IMR-90 (cell line): ENCODE measurements around the gene TRIO. TPM values are rescaled to one million over a fixed set of nuclear protein-coding genes. Genes with fewer than 3 reads are reported as not detected.

Source experiments
- ATAC-seq: fragments of 200-7000 bp; cut with Tn5 transposase; 2 replicates; pipeline ENCODE4 v1.9.1; 2020; ENCODE audit warnings: low read depth, mild to moderate bottlenecking, moderate library complexity
- BruUV-seq: library from RNA; stranded (reverse); fragments of 400-500 nt; replicated peaks from 2 replicates; lab custom pipeline; 2021; lab: Mats Ljungman, UMichigan
- CTCF ChIA-PET: fragments of 300-600 bp; formaldehyde crosslinking; extraction: SDS; loops from one replicate; lab custom pipeline; 2021; ENCODE audit warnings: antibody characterized with exemption; lab: Yijun Ruan, JAX
- POLR2A ChIA-PET: fragments of 300-600 bp; sonication (Branson Sonifier 250); formaldehyde crosslinking; loops from one replicate; lab custom pipeline; 2022; ENCODE audit warnings: antibody characterized with exemption; ENCODE audit not compliant: unreplicated experiment; lab: Charles Lee
- DNase-seq: peaks from one replicate; pipeline ENCODE4 v3.0.0; 2013
- H2AFZ ChIP-seq: replicated peaks from 2 replicates; pipeline ENCODE3; 2013; ENCODE audit warnings: low read length, mild to moderate bottlenecking; ENCODE audit not compliant: poor library complexity
- H2AK5ac ChIP-seq: 2 replicates; pipeline ENCODE4 v1.6.1; 2013; ENCODE audit warnings: low read depth, low read length, inconsistent platforms
- H2AK9ac ChIP-seq: replicated peaks from 2 replicates; pipeline ENCODE3; 2013; ENCODE audit warnings: mild to moderate bottlenecking, low read depth, low read length, moderate library complexity; ENCODE audit not compliant: poor library complexity
- H2BK120ac ChIP-seq: 2 replicates; pipeline ENCODE4 v1.6.1; 2013; ENCODE audit warnings: low read depth, low read length, inconsistent platforms
- H2BK15ac ChIP-seq: 3 replicates; pipeline ENCODE4 v1.6.1; 2013; ENCODE audit warnings: low read depth, low read length, inconsistent platforms
- H2BK20ac ChIP-seq: 2 replicates; pipeline ENCODE4 v1.6.1; 2013; ENCODE audit warnings: low read depth, mild to moderate bottlenecking, inconsistent platforms, low read length, moderate library complexity
- H2BK5ac ChIP-seq: 2 replicates; pipeline ENCODE4 v1.6.1; 2013; ENCODE audit warnings: mild to moderate bottlenecking, low read depth, low read length, inconsistent platforms; ENCODE audit not compliant: poor library complexity, severe bottlenecking
- H3K14ac ChIP-seq: replicated peaks from 2 replicates; pipeline ENCODE4 v1.6.1; 2013; ENCODE audit warnings: low read depth, low read length, inconsistent platforms
- H3K18ac ChIP-seq: 2 replicates; pipeline ENCODE4 v1.6.1; 2013; ENCODE audit warnings: low read depth, low read length, control low read depth
- H3K23ac ChIP-seq: 2 replicates; pipeline ENCODE4 v1.6.1; 2013; ENCODE audit warnings: low read depth, low read length, inconsistent platforms
- H3K27ac ChIP-seq: 2 replicates; pipeline ENCODE4 v1.5.1; 2013; ENCODE audit warnings: mild to moderate bottlenecking, control low read depth, low read length; ENCODE audit not compliant: insufficient read depth
- H3K27me3 ChIP-seq: 2 replicates; pipeline ENCODE4 v1.6.1; 2013; ENCODE audit warnings: low read length; ENCODE audit not compliant: control insufficient read depth, insufficient read depth
- H3K36me3 ChIP-seq: 2 replicates; pipeline ENCODE4 v1.6.1; 2013; ENCODE audit warnings: low read length, mixed read lengths; ENCODE audit not compliant: control insufficient read depth, insufficient read depth
- H3K4ac ChIP-seq: 2 replicates; pipeline ENCODE4 v1.6.1; 2013; ENCODE audit warnings: low read depth, low read length, inconsistent platforms
- H3K4me1 ChIP-seq: 2 replicates; pipeline ENCODE4 v1.6.1; 2013; ENCODE audit warnings: low read length, mixed read lengths; ENCODE audit not compliant: control insufficient read depth, insufficient read depth
- H3K4me2 ChIP-seq: 2 replicates; pipeline ENCODE4 v1.6.1; 2013; ENCODE audit warnings: low read depth, mild to moderate bottlenecking, control low read depth, low read length, moderate library complexity
- H3K4me3 ChIP-seq: 2 replicates; pipeline ENCODE4 v1.5.1; 2013; ENCODE audit warnings: low read depth, mild to moderate bottlenecking, control low read depth, low read length, moderate library complexity; ENCODE audit not compliant: insufficient read depth
- H3K56ac ChIP-seq: 2 replicates; pipeline ENCODE4 v1.6.1; 2013; ENCODE audit warnings: low read length, inconsistent platforms; ENCODE audit not compliant: insufficient read depth; ENCODE audit errors: extremely low read depth
- H3K79me1 ChIP-seq, 2 experiments: 2 replicates each; pipeline ENCODE4 v1.6.1; 2013; ENCODE audit warnings: low read length in 2 of 2, inconsistent platforms in 1 of 2, low read depth in 1 of 2
- H3K9ac ChIP-seq: 2 replicates; pipeline ENCODE4 v1.6.1; 2013; ENCODE audit warnings: low read depth, low read length, control low read depth
- H3K9me1 ChIP-seq: 2 replicates; pipeline ENCODE4 v1.6.1; 2013; ENCODE audit warnings: low read length, inconsistent platforms; ENCODE audit not compliant: insufficient read depth
- H3K9me3 ChIP-seq: 2 replicates; pipeline ENCODE4 v1.6.1; 2013; ENCODE audit warnings: low read length; ENCODE audit not compliant: control insufficient read depth, insufficient read depth
- H4K20me1 ChIP-seq: 2 replicates; pipeline ENCODE4 v1.6.1; 2013; ENCODE audit warnings: low read length, inconsistent platforms; ENCODE audit not compliant: insufficient read depth
- H4K5ac ChIP-seq: 2 replicates; pipeline ENCODE4 v1.6.1; 2013; ENCODE audit warnings: mild to moderate bottlenecking, low read depth, low read length, control low read depth
- H4K8ac ChIP-seq, 2 experiments: 2 replicates each; pipeline ENCODE4 v1.6.1; 2013; ENCODE audit warnings: low read depth in 2 of 2, low read length in 2 of 2, control low read depth in 1 of 2, inconsistent platforms in 1 of 2
- H4K91ac ChIP-seq: 2 replicates; pipeline ENCODE4 v1.6.1; 2013; ENCODE audit warnings: low read depth, low read length, inconsistent platforms; ENCODE audit not compliant: insufficient read depth
- CEBPB ChIP-seq: IDR thresholded peaks from 2 replicates; pipeline ENCODE4 v1.6.1; 2012; ENCODE audit warnings: low read depth, low read length, improper control_type of control experiment
- CHD1 ChIP-seq: IDR thresholded peaks from 2 replicates; pipeline ENCODE4 v1.6.1; 2012; ENCODE audit warnings: low read depth, low read length, improper control_type of control experiment
- MAFK ChIP-seq: IDR thresholded peaks from 2 replicates; pipeline ENCODE4 v1.6.1; 2012; ENCODE audit warnings: low read depth, low read length, improper control_type of control experiment
- POLR2A ChIP-seq: IDR thresholded peaks from 2 replicates; pipeline ENCODE4 v1.6.1; 2012; ENCODE audit warnings: mild to moderate bottlenecking, low read depth, low read length
- SMC3 ChIP-seq: fragments of 150-350 bp; IDR thresholded peaks from 2 replicates; pipeline ENCODE4 v1.6.1; 2016; ENCODE audit warnings: low read depth, mild to moderate bottlenecking, antibody characterized with exemption, low read length, moderate library complexity
- WGBS, 2 experiments: methylation state at CpG; one replicate each; pipeline versions ENCODE4 v1.1.5 to v1.1.7; 2013; ENCODE audit warnings: missing lambda C conversion rate in 2 of 2; ENCODE audit not compliant: insufficient read length in 1 of 2; ENCODE audit errors: extremely low coverage in 2 of 2; 5-methylcytosine and 5-hydroxymethylcytosine counted together
- dilution Hi-C: fragments of 300-500 bp; cut with HindIII; formaldehyde crosslinking; loops from one replicate; pipeline ENCODE4 v1.14.3; 2018; ENCODE audit warnings: low sequenced_read_pairs; ENCODE audit not compliant: unreplicated experiment
- in situ Hi-C: fragments of 300-500 bp; cut with MboI; formaldehyde crosslinking; loops from 3 replicates; pipeline ENCODE4 v1.14.3; 2019; ENCODE audit warnings: low sequenced_read_pairs, inconsistent platforms, mixed read lengths
- intact Hi-C: fragments of 100-400 bp; cut with micrococcal nuclease; formaldehyde crosslinking; loops from 2 replicates; pipeline ENCODE4 v1.10.0; 2022
- polyA plus RNA-seq, 3 experiments: library from polyadenylated mRNA; depleted of rRNA; stranded (reverse); fragments of >200 nt; gene quantifications; 2 replicates each; pipeline ENCODE4 v1.2.3, GENCODE V29; 2012; ENCODE audit warnings: low replicate concordance in 1 of 3
- total RNA-seq: library from RNA; depleted of rRNA; stranded (reverse); fragments of >200 nt; gene quantifications from 2 replicates; pipeline ENCODE4 v1.2.3, GENCODE V29; 2012

The TRIO gene
- total and polyA plus RNA-seq, 2 of the 4 experiments (the other 2 are of a cell fraction): 206 to 522 TPM

DNA sequence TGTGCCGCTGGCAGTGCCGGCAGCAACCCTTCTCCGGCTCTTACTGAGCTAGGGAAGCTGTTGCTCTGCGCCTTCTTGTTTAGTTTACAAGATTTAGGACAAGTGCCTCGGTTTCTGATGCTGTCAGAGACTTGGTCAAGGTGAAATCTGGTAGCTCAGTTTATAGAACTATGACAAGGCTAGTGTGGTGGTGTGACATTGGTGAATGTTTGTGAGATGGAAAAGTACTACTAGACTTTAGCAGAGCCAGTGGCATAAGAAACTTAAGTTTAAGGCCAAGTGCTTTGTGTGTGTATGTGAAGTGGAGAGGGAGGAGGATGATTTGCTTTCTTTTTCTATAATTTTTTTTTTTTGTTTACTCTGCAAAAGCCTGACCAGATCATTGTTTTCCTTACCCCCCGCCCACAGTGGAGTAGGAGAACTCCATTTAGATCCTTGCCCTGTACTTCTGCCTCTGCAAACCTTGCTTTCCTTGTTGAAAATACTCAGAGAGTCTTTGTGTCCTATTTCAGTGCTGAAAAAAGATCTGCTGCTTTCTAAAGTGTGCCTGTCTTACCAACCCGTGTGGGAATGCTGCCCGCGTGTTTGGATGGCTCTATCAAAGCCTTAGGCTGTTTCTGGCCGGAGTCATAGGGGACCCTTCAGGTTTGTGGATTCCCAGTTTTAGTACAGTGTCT lies 75.9 kb downstream of the TRIO start (continued):
- no peak for TF ChIP-seq SMC3
- TF ChIP-seq POLR2A: no peak

DNA sequence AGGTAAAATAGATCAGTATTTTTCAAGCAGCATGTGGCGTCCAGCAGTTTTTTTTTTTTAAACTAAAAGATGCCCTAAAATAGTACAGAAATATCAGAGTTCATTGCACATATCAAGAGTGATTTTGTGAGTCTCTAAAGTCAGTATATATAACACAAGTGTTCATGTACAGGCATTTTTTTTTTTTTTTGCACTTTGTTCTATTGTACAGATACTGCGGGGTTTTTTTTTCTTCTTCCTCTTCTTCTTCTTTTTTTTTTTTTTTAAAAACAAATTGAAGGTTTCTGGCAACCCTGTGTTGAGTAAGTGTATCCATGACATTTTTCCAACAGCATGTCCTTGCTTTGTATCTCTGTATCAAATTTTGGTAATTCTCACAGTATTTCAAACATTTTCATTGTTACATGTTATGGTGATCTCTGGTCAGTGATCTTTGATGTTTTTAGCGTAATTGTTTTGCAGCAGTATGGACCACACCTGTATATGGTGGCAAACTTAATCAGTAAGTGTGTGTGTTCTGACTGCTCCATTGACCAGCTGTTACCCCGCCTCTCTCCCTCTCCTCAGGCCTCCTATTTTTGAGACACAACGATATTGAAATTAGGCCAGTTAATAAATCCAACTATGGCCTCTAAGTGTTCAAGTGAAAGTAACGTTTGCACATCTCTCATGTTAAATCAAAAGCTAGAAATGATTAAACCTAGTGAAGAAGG lies 76.8 kb downstream of the TRIO start:
- H3K14ac ChIP-seq: no peak overlapping the region
- no TSS peak for BruUV-seq
- H3K36me3 ChIP-seq: peaks cover 16% of the 10 kb centered on the region
- no peak overlapping the region for H3K27ac ChIP-seq
- no peaks in the 10 kb centered on the region for H3K9me3 ChIP-seq
- in situ Hi-C loops (no loop called here), intact Hi-C loops (no loop called here), dilution Hi-C loops (no loop called here)
- H2BK20ac ChIP-seq: no peak overlapping the region
- H3K9ac ChIP-seq: no peak overlapping the region
- ChIA-PET CTCF (no interaction called here), POLR2A (no interaction called here)
- H3K4me3 ChIP-seq: no peak overlapping the region
- peaks cover 0 to 70% of the 10 kb centered on the region in 2 experiments; a peak in 2 of 4 replicates for H3K79me1 ChIP-seq
- no peak overlapping the region for H2BK15ac ChIP-seq
- H2AFZ ChIP-seq: no peak overlapping the region
- no peak overlapping the region for H2BK120ac ChIP-seq
- H2AK9ac ChIP-seq: no peak overlapping the region
- H3K27me3 ChIP-seq: no peaks in the 10 kb centered on the region
- H2AK5ac ChIP-seq: no peak overlapping the region
- H2BK5ac ChIP-seq: peak overlapping the region; percentile 47
- peak overlapping the region in 1 of 2 experiments; percentile 22; a peak in 1 of 4 replicates for H4K8ac ChIP-seq
- no peak overlapping the region for H3K23ac ChIP-seq
- DNase-seq (no peak), ATAC-seq (no peak)
- H3K4ac ChIP-seq: no peak overlapping the region
- peaks cover 44% of the 10 kb centered on the region for H3K4me1 ChIP-seq
- peaks cover 97% of the 10 kb centered on the region for H4K20me1 ChIP-seq
- H4K91ac ChIP-seq: no peak overlapping the region
- no peak overlapping the region for H3K4me2 ChIP-seq
- H3K9me1 ChIP-seq: peaks cover 36% of the 10 kb centered on the region
- no CpG with 5 or more reads among the region's 6 CpGs for WGBS, 2 experiments
- TF ChIP-seq CHD1 (no peak), CEBPB (no peak), MAFK (no peak), POLR2A (no peak)
- no peak overlapping the region for H4K5ac ChIP-seq
- H3K56ac ChIP-seq: no peak overlapping the region
- no peak overlapping the region for H3K18ac ChIP-seq
